ENCODE data around the gene SIPA1L3.

Gene SIPA1L3

DNA sequence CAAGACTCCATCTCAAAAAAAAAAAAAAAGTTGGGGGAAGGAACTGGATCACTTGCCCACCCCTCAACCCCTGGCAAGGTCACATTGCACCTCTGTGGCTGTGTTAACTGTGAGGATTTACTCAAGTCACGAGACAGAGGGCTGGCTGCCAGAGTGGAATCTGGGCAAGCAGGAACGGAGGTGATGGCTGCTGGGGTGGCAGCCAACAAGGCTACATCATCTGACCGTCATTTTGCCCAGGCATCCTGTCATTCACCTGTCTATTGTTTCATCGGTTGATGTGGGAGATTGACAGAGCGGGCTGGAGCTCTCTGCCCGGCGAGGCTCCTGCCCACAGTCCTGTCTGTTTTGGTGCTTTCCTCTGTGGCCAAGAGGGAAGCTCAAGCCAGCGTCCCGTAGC is 241.3 kb downstream of the SIPA1L3 start:
- DNase-seq (ENCODE audit: low spot score) (no peak), FAIRE-seq (no peak)

DNA sequence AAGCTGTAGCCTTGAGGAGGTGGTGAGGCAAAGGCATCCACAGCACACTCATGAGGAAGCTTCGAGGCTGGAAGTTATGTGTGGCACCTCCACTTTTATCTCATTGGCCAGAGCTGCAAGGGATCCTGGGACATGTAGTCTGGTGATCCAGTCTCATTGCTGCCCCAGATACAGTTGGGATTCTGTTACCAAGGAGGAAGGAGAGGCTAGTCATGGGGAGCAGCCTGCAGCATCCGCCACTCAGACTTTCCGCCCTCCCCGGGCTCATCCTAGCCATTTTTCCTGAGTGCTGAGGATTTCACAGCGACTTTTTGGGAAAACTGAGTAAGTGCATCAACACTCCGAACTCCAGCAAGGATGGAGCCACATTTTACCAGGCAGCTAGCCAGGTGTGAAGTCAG is 242.7 kb downstream of the SIPA1L3 start:
- no peak for DNase-seq (ENCODE audit: low spot score)

DNA sequence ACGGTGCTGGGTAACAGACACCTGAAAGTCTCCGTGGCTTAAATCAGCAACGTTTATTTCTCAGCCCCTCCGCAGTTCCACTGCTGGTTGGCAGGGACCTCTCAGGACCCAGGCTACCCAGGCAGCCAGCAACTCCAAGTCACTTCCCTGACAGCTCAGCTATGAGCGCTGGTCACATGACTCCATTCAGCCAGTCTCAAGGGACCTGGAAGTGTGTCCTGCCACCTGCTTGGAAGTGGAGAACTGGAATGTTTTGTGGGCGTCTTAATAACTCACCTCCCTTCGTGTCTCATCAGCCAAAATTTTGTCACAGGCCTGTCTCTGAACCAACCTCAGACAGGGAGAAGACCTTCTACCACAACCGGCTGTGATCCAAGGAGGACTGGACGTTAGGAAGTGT is 244.2 kb downstream of the SIPA1L3 start:
- FAIRE-seq (no peak), DNase-seq (ENCODE audit: low spot score) (no peak)

More for the DNA sequence above, 242.7 kb downstream of the SIPA1L3 start:
- no peak for FAIRE-seq

DNA sequence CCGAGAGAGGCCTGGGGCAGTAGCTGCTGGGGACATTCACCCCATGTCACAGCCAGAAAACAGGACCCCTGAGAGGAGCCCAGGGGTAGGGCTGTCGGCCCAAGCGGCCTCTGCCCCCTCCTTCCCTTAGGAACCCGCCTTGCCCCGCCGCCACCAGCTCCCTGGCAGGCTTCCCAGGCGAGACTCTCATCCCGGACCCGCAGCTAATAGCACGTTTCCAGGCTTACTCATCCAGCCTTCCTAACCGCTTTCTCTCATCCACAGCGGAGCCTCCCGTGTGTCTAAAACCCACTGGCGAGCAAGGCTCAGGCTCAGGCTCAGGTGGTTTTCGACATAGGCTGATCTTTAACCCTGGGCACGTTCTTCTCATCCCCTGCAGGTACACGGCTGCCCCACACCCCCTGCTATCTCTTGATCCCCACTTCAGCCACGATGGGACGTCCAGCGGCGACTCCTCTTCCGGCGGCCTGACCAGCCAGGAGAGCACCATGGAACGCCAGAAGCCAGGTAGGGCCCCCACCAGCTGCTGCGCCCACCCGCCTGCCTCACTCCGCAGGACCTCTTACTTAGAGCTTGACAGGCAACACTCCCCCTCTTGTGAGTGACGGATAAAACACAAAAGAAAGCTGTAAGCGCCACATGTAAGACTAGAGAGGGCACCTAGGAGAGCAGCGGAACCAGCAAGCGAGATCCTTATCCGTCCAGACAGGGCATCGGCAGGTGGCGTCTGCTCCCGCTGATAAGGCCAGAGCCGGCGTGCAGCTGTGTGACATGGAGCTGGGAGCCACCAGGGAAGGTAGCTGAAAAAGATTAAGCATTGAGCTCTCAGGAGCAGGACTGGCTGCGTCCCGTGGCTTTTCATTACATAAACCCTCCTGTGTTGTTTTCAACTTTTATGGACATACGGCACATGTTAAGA is 245.7 kb downstream of the SIPA1L3 start:
- peak; percentile 88 for DNase-seq (ENCODE audit: low spot score)
- no peak for FAIRE-seq

DNA sequence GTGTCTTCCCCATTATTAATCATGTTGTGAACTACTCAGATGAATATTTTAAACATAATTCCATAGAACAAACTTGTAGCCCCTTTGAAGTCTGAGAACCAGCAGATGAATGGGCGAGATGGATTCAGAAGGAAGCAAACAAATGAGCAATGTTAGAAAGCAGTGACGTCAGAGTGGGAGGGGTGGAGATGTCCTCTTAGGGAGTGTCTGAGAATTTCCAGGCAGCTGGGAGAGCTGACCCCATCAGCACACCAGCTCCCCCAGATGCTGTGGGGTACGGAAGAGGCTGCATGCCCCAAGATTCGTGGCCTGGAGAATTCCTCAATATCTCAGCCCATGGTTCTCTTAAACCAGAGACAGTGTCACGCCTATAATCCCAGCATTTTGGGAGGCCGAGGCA is 248.4 kb downstream of the SIPA1L3 start:
- DNase-seq (ENCODE audit: low spot score) = no peak
- no peak for FAIRE-seq

DNA sequence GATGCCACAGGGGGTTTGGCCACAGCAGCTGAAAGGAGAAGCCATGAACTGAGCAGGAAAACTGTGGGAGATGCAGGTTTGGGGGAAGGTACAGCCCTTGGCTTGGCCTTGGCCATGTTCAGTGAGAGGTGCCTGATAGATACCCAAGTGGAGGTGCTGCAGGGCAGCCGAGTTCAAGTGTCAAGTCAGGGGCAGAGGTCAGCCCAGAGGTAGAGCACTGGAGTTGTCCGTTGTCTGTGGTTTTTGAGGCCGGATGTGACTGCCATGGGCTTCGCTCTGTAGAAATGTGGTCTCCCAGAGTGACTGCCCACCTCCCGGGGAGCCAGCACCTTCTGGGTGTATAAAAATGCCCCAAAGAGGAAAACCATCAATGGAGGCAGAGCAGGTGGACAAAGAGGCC is 251.7 kb downstream of the SIPA1L3 start:
- FAIRE-seq = no peak
- DNase-seq (ENCODE audit: low spot score) = no peak

DNA sequence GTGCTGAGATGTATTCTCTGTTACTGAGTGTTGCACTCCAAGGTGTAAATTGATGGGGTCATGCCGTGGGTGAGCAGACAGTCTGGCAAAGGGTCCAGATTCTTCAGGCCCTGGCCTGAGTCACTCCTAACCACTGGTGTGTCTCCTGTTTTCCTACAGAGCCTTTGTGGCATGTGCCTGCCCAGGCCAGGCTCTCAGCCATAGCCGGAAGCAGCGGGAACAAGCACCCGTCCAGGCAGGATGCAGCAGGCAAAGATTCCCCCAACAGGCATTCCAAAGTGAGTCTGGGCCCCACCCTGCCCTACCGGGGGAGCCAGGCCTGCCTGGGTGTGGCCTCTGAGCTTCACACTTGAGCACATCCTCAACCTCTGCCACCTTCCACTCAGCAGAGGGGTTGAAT is 255.1 kb downstream of the SIPA1L3 start:
- no peak for FAIRE-seq

DNA sequence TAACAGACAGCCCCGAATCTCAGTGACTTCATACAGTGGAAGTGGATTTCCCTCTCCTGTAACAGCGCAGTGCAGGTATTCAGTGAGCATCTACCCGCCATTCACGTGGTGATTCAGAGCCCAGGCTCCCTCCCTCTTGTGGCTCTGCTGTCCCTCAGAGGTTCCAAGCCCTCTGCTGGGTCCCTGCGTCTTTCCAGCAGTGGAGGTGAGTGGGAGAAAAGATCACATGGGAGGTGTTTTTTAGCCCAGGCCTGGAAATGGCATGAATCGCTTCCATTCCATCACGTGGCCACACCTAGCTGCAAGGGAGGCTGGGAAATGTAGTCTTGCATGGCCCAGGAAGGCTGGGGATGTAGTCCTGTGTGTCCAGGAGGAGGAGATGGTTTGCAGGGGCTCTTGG is 255.6 kb downstream of the SIPA1L3 start:
- no peak for DNase-seq (ENCODE audit: low spot score)
- no peak for FAIRE-seq

More for the DNA sequence above, 255.1 kb downstream of the SIPA1L3 start:
- no peak for DNase-seq (ENCODE audit: low spot score)

DNA sequence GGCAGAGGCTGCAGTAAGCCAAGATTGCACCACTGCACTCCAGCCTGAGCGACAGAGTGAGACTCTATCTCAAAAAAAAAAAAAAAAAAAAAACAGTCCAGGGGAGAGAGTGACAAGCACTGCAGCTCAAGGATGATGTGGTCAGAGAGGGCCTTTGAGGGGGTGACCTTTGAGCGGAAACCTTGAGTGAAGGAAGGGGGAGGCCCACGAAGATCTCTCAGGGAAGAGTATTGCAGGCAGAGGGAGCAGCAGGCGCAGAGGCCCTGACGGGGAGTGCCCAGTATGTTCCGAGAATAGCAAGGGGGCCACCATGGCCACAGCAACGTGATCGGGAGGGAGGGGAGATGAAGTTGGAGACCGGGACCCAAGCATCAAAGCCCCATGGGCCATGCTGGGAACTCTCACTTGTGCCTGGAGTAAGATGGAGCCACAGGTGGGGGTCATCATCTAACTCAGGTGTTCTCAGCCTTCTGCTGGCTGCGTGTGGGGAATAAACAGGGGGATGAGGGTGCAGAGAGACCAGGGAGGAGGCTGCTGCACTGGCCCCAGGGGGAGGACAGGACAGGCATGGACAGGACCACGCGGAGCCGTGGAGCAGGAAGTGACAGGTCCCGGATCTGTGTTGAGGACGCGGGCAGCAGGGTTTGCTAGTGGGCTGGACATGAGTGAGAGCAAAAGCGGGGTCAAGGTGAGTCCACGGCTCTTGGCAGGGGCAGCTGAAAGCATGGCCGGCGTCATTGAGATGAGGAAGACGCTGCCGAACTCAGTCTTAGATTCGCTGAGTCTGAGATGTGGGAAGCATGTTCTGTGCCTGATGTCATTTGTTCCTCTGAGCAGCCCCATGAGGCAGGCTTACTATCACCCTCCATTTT is 256.6 kb downstream of the SIPA1L3 start:
- FAIRE-seq (no peak), DNase-seq (ENCODE audit: low spot score) (no peak)

DNA sequence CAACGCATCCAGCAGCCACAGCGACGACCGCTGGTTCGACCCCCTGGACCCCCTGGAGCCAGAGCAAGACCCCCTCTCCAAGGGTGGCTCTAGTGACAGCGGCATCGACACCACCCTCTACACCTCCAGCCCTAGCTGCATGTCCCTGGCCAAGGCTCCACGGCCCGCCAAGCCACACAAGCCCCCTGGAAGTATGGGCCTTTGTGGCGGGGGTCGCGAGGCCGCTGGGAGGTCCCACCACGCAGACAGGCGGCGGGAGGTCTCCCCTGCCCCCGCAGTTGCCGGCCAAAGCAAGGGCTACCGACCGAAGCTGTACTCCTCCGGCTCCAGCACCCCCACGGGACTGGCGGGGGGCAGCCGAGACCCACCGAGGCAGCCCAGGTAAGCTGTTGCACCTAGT is 257.5 kb downstream of the SIPA1L3 start:
- no peak for FAIRE-seq

DNA sequence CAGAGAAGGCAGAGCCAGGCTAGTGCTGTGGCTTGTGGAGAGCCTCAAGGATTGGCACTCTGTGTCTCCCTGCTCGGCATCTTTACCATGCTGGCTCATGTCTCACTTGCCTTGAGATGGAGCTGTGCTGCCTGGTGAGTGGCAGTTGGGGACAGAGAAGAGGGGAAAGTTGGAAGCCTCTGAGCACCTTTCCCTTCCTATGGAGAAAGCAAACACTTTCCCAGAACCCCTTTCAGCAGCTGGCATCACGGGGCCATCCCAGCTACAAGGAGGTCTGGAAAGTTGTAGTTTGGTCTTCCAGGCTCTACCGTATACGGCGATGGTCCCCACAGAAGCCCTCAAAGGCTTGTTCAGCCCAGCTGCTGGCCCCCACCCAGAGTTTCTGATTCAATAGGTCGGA is 258.3 kb downstream of the SIPA1L3 start:
- FAIRE-seq = no peak
- DNase-seq (ENCODE audit: low spot score) = no peak

More for the DNA sequence above, 257.5 kb downstream of the SIPA1L3 start:
- DNase-seq (ENCODE audit: low spot score) = no peak

DNA sequence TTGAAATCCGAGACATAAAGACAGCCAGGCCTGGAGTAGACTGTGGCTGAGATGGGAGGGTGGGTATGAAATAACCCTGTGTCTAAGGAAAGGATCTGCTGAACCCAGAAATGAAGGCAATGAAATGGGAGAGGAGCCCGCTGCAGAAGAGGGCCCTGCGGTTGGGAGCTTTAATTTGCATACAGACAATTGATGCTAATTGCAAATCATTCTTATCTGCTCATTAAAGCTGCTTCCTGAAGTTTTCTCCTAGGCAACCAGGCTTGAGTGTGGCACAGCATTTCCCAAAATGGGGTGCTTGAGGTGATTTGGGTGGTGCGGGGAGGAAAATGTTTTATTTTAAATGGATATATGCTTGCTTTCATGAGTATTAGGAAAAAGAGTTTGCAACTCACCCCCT is 261.6 kb downstream of the SIPA1L3 start:
- DNase-seq (ENCODE audit: low spot score) = no peak
- no peak for FAIRE-seq

DNA sequence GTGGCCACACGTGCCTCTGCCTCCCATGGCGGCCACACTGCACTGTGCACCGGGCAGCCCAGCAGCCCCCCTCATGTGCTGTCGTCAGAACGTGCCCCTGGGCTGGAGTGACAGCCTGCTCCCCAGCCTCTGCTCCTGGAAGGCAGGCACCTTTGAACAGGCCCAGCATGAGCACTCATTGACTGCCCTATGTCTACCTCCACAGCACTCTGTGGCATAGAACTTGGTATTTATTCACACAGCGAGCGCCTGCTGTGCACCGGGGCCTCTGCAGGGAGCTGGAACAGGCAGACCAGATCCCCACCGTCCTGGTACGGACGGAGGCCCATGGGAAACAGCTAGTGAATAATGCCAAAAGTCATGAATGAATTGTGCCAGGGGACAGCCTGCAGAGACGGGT is 263.3 kb downstream of the SIPA1L3 start:
- no peak for FAIRE-seq
- DNase-seq (ENCODE audit: low spot score) = no peak

DNA sequence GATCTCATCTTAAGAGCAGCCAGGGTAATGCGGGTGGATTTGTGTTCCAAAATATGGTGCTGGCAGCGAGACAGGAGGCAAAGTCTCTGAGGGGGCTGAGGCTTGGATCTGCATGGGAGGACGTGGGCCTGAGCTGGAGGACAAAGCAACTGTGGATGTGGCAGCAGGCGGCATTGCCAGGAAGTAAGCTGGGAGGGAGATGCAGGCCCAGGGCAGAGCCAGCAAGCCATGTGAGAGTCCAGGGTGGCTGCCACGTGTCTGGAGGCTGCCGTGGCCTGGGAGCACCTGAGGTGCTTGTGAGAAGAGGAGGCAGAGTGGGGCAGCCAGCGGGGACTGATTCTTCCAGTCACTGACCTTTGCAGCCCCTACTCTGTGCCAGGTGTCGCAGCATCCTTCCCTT is 265.0 kb downstream of the SIPA1L3 start:
- no peak for DNase-seq (ENCODE audit: low spot score)
- no peak for FAIRE-seq

DNA sequence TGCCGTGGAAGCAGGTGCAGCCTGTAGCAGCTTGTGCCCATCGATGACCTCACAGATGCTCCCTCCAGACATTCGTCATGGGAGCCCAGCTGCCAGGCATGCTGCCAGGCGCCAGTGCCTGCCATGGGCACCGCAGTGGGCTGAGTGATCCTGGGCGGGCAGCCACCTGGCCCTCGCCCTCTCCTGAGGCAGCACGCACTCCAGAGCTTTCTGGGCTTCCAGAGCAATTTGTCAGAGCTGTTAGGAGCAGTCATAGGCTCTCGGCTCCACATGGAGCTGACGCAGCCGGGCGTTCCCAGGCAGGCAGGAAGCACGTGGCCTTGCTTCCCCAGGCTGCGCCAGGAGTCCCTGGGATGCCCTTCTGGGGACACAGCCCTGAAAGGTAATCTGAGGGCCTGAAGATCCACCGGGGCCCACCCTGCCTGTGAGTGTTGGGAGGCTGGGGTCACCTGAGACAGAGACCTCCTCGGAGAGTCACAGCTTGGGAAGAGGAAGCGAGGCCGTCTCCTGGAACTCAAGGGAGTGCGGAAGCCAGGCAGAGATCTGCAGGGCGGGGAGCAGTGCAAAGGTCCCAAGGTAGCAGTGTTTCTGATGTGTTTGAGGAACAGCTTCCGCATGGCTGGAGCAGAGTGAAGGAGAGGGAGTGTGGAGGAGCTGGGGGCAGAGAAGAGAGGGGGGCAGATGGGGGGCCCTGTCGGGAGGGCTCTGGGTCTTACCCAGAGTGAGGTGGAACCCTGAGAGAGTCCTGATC is 266.5 kb downstream of the SIPA1L3 start:
- DNase-seq (ENCODE audit: low spot score) (no peak), FAIRE-seq (no peak)

DNA sequence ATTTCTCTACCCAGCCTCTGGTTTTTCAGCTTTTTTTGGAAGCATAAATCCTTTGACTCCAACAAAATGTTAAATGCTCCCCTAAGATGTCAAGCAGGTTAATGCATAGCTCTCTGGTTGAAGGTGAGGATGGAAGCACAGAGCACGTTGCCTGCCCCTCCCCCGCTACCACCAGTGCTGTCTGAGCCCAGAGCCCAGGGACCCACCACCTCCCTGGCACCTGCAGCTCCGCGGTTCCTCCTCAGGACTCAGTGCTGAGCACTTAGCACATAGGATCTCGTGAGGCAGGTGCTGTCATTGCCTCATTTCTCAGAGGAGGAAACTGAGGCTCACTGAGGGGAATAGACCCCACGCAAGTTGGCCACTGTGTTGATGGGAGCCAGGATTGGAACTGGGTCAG is 268.4 kb downstream of the SIPA1L3 start:
- FAIRE-seq (no peak), DNase-seq (ENCODE audit: low spot score) (no peak)

DNA sequence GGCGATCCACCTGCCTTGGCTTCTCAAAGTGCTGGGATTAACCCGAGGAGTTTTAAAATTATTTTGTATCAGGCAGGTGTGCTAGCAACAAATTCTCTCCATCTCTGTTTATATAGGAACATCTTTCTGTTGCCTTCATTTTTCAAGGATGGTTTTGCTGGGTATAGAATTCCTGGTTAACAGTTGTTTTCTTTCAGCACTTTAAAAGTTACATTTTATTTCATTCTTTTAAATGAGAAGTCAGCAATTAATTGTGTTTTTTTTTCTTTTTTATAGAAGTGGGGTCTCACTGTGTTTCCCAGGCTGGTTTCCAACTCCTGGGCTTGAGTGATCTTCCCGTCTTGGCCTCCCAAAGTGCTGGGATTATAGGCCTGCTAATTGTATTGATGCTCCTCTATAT is 273.1 kb downstream of the SIPA1L3 start:
- DNase-seq (ENCODE audit: low spot score) (no peak), FAIRE-seq (no peak)

DNA sequence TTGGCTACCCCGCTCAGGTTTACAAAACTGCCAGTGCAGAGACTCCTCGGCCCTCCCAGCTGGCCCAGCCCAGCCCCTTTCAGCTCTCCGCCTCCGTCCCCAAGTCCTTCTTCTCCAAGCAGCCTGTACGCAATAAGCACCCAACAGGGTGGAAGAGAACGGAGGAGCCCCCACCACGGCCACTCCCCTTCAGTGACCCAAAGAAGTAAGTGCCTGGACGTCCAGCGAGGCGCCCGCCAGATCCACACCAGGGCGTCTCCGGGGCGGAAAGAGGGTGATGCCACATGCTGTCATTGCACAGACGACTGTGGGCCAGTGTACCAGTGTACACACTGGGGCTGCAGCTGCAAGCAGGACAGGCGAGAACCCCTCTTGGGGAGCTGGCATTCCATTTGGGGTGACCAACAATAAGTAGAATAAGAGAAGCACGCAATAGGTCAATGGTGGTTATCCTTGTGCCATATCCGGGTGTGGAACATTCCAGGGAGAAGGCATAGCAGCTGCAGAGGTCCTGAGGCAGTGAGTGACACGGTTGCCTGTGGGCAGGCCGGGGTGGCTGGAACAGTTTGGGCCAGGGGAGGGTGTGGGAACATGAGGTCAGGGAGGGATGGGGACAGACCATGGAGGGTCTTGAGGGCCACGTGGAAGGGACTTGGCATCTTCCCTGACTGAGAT is 275.7 kb downstream of the SIPA1L3 start:
- FAIRE-seq (no peak), DNase-seq (ENCODE audit: low spot score) (no peak)

DNA sequence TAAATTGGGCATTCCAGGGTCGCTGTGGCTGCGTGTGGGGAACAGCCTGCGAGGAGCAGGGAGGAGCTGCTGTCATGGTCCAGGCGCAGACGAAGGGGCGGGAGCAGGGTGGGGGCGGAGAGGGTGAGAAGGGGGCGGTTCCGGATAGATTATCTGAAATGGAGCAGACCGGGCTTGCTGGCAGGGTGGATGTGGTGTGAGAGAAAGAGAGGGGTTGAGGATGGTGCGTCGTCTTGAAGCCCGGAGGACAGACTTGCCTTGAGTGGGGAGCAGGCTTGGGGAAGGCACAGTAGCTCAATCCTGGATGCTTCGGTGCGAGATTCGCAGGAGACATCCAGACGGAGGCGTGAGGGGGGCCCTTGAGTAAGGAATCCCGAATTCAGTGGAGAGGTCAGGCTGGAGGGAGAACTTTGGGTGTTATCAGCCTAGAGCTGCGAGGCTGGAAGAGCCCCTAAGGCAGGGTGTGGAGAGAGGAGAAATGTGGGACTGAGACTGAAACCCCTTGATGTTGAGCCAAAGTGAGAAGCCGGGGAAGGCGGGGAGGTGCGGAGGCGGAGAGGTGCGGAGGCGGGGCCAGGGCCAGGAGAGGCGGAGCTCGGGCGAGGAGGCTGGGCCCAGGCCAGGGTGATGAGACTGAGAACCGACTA is 276.4 kb downstream of the SIPA1L3 start:
- no peak for DNase-seq (ENCODE audit: low spot score)
- FAIRE-seq = no peak

DNA sequence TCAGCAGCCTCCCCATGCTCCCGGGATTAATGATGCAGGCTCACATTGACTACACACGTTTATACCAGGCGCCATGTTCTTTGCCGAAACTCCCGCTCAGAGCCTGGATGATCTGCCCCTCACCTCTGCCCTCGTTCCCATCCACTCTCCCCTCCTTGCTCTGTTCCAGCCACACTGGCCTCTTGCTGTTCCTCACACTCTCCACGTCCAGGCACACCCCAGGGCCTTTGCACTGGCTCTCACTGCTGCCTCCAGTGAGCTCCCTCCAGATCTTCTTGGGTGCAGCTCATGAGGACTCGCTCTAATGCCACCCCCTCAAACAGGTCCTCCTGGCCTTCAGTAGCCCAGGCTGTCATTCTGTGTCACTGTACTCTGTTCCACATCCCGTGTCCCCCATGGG is 277.8 kb downstream of the SIPA1L3 start:
- no peak for FAIRE-seq
- no peak for DNase-seq (ENCODE audit: low spot score)

DNA sequence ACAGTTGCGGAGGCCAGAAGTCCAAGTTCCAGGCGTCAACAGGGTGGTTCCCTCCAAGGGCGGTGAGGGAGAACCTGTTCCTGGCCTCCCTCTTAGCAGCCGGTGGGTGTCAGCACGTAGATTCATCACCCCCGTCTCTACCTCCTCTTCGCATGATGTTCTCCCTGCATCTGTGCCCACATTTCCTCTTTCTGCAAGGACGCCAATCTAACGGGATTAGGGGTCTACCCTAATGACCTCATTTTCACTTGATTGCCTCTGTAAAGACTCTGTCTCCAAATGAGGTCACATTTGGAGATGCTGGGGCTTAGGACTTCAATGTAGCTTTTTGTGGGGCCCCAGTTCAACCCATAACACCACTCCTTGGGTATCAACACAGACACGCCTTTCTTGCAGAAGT is 278.6 kb downstream of the SIPA1L3 start:
- no peak for FAIRE-seq
- DNase-seq (ENCODE audit: low spot score) = no peak
